Keratinocyte (primary cell): Measurements from ENCODE around the gene PLXNB3. TPM values are rescaled to one million over a fixed set of nuclear protein-coding genes. Genes with fewer than 3 reads are reported as not detected.

Source experiments
- DNase-seq: peaks from one replicate; pipeline ENCODE4 v3.0.0-alpha.2; 2011; ENCODE audit warnings: low read depth, missing footprints, low spot score
- FAIRE-seq: peaks from 2 replicates; lab custom pipeline; 2011; peaks lifted over from hg19 to GRCh38; lab: Jason Lieb, UNC
- H2AFZ ChIP-seq: 2 replicates; pipeline ENCODE4 v1.6.0; 2012; ENCODE audit warnings: low read length, control low read depth, inconsistent platforms; ENCODE audit not compliant: control insufficient read depth
- H3K27ac ChIP-seq: 2 replicates; pipeline ENCODE4 v1.5.1; 2011; ENCODE audit warnings: low read length; ENCODE audit not compliant: control insufficient read depth, insufficient read depth
- H3K27me3 ChIP-seq: 3 replicates; pipeline ENCODE4 v1.6.0; 2011; ENCODE audit warnings: low read length; ENCODE audit not compliant: control insufficient read depth, insufficient read depth; ENCODE audit errors: extremely low read depth
- H3K36me3 ChIP-seq, 2 experiments: 2 replicates in 1 of 2; 3 replicates in 1 of 2; pipeline ENCODE4 v1.5.1; 2011; ENCODE audit warnings: low read length in 2 of 2, mild to moderate bottlenecking in 1 of 2; ENCODE audit not compliant: control insufficient read depth in 2 of 2, insufficient read depth in 2 of 2; ENCODE audit errors: extremely low read depth in 1 of 2
- H3K4me1 ChIP-seq: 3 replicates; pipeline ENCODE4 v1.5.1; 2011; ENCODE audit warnings: low read length; ENCODE audit not compliant: control insufficient read depth, insufficient read depth; ENCODE audit errors: extremely low read depth
- H3K4me2 ChIP-seq: 3 replicates; pipeline ENCODE4 v1.6.0; 2011; ENCODE audit warnings: low read depth, low read length; ENCODE audit not compliant: control insufficient read depth, insufficient read depth; ENCODE audit errors: extremely low read depth
- H3K4me3 ChIP-seq, 3 experiments: fragments of 200-600 bp in 1 of 3; sonication (generic) in 1 of 3; 2 replicates in 2 of 3; 3 replicates in 1 of 3; pipeline ENCODE4 v1.5.1; 2011 to 2016; ENCODE audit warnings: low read length in 3 of 3, mild to moderate bottlenecking in 3 of 3, control low read depth in 2 of 3, inconsistent platforms in 1 of 3, low read depth in 1 of 3, mixed read lengths in 1 of 3, mixed run types in 1 of 3, moderate library complexity in 1 of 3; ENCODE audit not compliant: control insufficient read depth in 2 of 3, insufficient read depth in 2 of 3; ENCODE audit errors: extremely low read depth in 1 of 3
- H3K79me2 ChIP-seq: 2 replicates; pipeline ENCODE4 v1.6.0; 2012; ENCODE audit warnings: low read length; ENCODE audit not compliant: control insufficient read depth, insufficient read depth
- H3K9ac ChIP-seq: 3 replicates; pipeline ENCODE4 v1.6.0; 2011; ENCODE audit warnings: low read length; ENCODE audit not compliant: control insufficient read depth, insufficient read depth; ENCODE audit errors: extremely low read depth
- H3K9me1 ChIP-seq: 3 replicates; pipeline ENCODE4 v1.6.0; 2011; ENCODE audit warnings: low read length; ENCODE audit not compliant: control insufficient read depth, insufficient read depth; ENCODE audit errors: extremely low read depth
- H3K9me3 ChIP-seq: 2 replicates; pipeline ENCODE4 v1.5.1; 2012; ENCODE audit warnings: low read depth, low read length; ENCODE audit not compliant: control insufficient read depth
- H4K20me1 ChIP-seq: 3 replicates; pipeline ENCODE4 v1.6.0; 2011; ENCODE audit warnings: low read length; ENCODE audit not compliant: control insufficient read depth, insufficient read depth; ENCODE audit errors: extremely low read depth
- CTCF ChIP-seq, 3 experiments: IDR thresholded peaks in 1 of 3; conservative IDR thresholded peaks in 1 of 3; optimal IDR thresholded peaks in 1 of 3; 2 replicates in 2 of 3; 3 replicates in 1 of 3; pipeline versions ENCODE3 to v1.5.1; 2011; ENCODE audit warnings: low read length in 3 of 3, mild to moderate bottlenecking in 3 of 3, moderate library complexity in 2 of 3, control low read depth in 1 of 3, inconsistent platforms in 1 of 3; ENCODE audit not compliant: insufficient read depth in 2 of 3; ENCODE audit errors: extremely low read depth in 1 of 3
- EZH2 ChIP-seq: IDR thresholded peaks from one replicate; pipeline ENCODE4 v1.6.1; 2012; ENCODE audit warnings: inconsistent platforms, mild to moderate bottlenecking, low read length, moderate library complexity
- dilution Hi-C: fragments of 300-500 bp; cut with MboI; formaldehyde crosslinking; loops from one replicate; pipeline ENCODE4 v1.7.0; 2020; ENCODE audit warnings: low sequenced_read_pairs; ENCODE audit not compliant: extremely low pct_ligation_motif_present
- polyA plus RNA-seq, 5 experiments: library from polyadenylated mRNA; depleted of rRNA in 3 of 5; stranded (reverse) in 3 of 5; stranded (forward) in 1 of 5; unstranded in 1 of 5; fragments of >200 nt; gene quantifications; 1 replicate in 1 of 5; 2 replicates in 3 of 5; 3 replicates in 1 of 5; pipeline versions ENCODE4 v1.2.1 to v1.2.3, GENCODE V29; 2011 to 2012; ENCODE audit warnings: missing spikeins in 2 of 5, low read depth in 1 of 5, low replicate concordance in 1 of 5

Gene PLXNB3
- polyA plus RNA-seq, 1 donor (not counting 4 experiments of a cell fraction or from before 2014, with no cell fraction given): 7.2 TPM

- Histone ChIP-seq H3K27ac (no peak overlapping the region), H3K9me1 (no peaks in the 10 kb centered on the region), H3K4me2 (no peak overlapping the region), H3K9me3 (no peaks in the 10 kb centered on the region), H3K27me3 (no peaks in the 10 kb centered on the region), H3K4me3 (no peak overlapping the region), H3K9ac (no peak overlapping the region), H4K20me1 (no peaks in the 10 kb centered on the region), H3K36me3 (no peaks in the 10 kb centered on the region), H2AFZ (no peak overlapping the region), H3K79me2 (no peaks in the 10 kb centered on the region), H3K4me1 (no peaks in the 10 kb centered on the region)
- DNase-seq (no peak), FAIRE-seq (no peak)
- TF ChIP-seq EZH2 (no peak), CTCF (optimal IDR thresholded peaks at IDR 0.05 in 1 of 3, IDR thresholded peaks at IDR 0.05 in 1 of 3, conservative IDR thresholded peaks at IDR 0.05 in 1 of 3; ENCODE audit: extremely low read depth in 1 of 3, insufficient read depth in 2 of 3, low read length in 3 of 3) (no peak)
- dilution Hi-C loops: no loop called here
Measured at GRCh38 chrX:153804100-153804595, 40.1 kb downstream of the PLXNB3 start.

- TF ChIP-seq EZH2: no peak
- no peak for TF ChIP-seq CTCF (optimal IDR thresholded peaks at IDR 0.05 in 1 of 3, IDR thresholded peaks at IDR 0.05 in 1 of 3, conservative IDR thresholded peaks at IDR 0.05 in 1 of 3; ENCODE audit: extremely low read depth in 1 of 3, insufficient read depth in 2 of 3, low read length in 3 of 3)
- H3K79me2 ChIP-seq: no peaks in the 10 kb centered on the region
- H3K9me3 ChIP-seq: no peaks in the 10 kb centered on the region
- DNase-seq: no peak
- H3K36me3 ChIP-seq: no peaks in the 10 kb centered on the region
- H3K27me3 ChIP-seq: no peaks in the 10 kb centered on the region
- H4K20me1 ChIP-seq: no peaks in the 10 kb centered on the region
- no peaks in the 10 kb centered on the region for H3K9me1 ChIP-seq
- H3K4me2 ChIP-seq: no peak overlapping the region
- no peaks in the 10 kb centered on the region for H3K4me1 ChIP-seq
- no peak overlapping the region for H3K27ac ChIP-seq
- no peak overlapping the region for H3K9ac ChIP-seq
- dilution Hi-C loops: no loop called here
- H2AFZ ChIP-seq: no peak overlapping the region
- no peak overlapping the region for H3K4me3 ChIP-seq
- FAIRE-seq: no peak
Measured at GRCh38 chrX:153804621-153805020, 40.6 kb downstream of the PLXNB3 start.
